Islet of Langerhans (tissue), 1 donor: ENCODE measurements around the gene AFDN.

ENCODE experiments used
- FAIRE-seq: peaks from one replicate; lab custom pipeline; 2011; peaks lifted over from hg19 to GRCh38; lab: Jason Lieb, UNC

Gene AFDN

GRCh38 chr6:167840160-167840525, 13.4 kb downstream of the AFDN start:
- no peak for FAIRE-seq

- FAIRE-seq = no peak
These were observed 13.9 kb downstream of the AFDN start for GRCh38 chr6:167840526-167841179.

DNA sequence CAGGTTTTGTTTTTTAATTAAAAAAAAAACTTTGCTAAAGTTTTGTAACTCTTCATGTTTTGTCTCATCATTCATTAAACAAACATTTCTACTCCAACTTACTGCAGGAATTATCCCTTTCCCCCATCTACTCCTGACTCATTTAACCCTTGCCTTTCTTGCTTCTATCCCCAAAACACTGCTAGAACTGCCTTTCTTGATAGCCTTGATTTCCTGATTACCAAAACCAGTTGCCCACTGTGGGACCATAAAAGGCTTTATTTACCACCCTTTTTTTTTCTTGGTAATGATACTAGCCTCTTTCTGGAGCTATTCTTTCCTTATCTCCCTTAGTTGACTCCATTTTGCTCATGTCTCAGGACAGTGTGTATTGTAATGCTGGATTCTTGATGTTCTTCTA, 15.3 kb downstream of the AFDN start:
- FAIRE-seq = no peak

DNA sequence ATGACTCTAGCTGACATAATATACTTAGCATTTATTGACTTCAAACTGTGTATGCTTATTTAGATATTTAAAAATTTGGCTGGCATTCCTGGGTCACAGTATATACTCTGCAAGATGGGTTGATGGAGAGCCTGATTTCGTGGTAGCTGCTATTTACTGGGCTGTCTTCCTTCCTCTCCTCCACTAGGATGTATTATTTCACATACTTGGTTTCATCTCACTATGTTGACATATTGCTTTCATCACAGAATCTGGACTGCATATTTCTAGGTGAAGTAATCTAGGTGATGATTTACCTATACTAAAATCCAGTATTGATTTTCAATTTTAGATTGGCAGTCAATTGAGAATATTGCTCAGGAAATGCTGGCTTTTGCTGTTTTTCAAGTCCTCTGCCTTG, 15.7 kb downstream of the AFDN start:
- no peak for FAIRE-seq

DNA sequence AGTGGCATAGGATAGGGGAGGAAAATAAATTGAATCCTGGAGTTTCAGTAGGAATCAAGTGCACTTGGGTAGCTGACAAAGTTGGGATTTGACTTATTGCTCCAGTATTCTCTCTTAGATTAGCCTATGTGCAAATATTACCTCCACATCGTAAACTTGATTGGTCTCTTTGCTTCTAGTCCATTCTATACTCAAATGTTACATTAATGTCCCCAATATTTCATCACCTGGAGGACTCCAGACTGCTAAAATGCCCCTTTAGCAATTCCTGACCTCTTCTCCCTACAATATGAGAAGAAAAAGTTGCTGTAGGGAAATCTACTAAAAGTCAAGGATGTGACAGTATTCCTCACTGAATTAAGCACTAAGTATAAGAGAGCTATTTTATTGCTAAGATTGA, 16.3 kb downstream of the AFDN start:
- no peak for FAIRE-seq

DNA sequence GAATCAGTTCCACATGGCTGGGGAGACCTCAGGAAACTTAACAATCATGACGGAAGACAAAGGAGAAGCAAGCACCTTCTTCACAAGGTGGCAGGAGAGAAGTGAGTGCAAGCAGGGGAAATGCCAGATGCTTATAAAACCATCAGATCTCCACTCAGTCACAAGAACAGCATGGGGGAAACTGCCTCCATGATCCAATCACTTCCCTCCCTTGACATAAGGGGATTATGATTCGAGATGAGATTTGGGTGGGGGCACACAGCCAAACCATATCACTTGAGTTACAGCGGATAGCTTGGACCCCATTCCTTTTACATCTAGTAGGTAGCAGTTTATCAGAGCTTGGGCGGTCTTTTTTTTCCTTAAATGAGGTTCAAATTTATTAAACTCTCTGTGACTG, 19.1 kb downstream of the AFDN start:
- FAIRE-seq = no peak

GRCh38 chr6:167846997-167847606, 20.4 kb downstream of the AFDN start:
- FAIRE-seq = no peak

- no peak for FAIRE-seq
These were observed 21.2 kb downstream of the AFDN start for GRCh38 chr6:167847936-167848335.

GRCh38 chr6:167848783-167849182, 22.1 kb downstream of the AFDN start:
- no peak for FAIRE-seq

- FAIRE-seq = no peak
These were observed 23.2 kb downstream of the AFDN start for GRCh38 chr6:167849846-167850459.

GRCh38 chr6:167850782-167851181, 24.1 kb downstream of the AFDN start:
- no peak for FAIRE-seq

GRCh38 chr6:167851370-167851952, 24.8 kb downstream of the AFDN start:
- no peak for FAIRE-seq

DNA sequence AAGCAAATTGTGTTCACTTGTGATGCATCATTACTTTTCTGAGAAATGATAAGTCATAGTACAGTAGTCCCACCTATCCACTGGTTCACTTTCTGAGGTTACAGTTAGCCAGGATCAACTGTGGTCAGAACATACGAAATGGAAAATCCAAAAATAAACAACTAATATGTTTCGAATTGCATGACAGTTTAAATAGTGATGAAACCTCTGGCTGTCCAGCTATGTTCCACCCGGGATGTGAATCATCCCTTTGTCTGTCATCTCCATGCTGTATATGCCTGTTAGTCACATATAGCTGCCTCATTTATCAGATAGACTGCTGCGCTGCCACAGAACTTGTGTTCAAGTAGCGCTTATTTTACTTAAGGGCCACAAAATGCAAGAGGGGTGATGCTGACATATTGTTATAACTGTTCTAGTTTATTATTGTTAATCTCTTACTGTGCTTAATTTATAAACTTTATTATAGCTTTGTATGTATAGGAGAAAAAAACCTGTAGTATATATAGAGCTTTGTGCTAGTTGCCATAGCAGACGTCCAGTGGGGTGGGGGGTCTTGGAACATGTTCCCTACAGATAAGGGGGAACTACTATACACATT, 29.2 kb downstream of the AFDN start:
- FAIRE-seq = peak; percentile 56

DNA sequence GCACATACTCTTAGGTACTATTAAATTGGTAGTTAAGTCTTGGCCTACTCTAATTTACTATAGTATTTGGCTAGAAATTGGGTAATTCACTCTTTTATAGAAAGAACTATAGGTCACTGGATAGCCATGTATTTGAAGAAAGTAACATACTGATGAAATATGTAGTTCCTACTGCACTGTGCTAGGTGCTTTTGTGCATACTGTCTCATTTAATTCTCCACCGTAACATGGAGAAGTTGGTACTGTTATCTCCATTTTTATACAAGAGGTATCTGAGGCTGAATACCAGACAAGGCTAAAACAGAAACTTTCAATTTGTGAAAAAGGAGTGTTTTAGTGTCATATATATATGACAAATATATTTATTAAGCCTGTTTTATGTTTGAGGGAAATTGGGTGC, 29.8 kb downstream of the AFDN start:
- no peak for FAIRE-seq

- peak; percentile 9 for FAIRE-seq
These were observed 30.4 kb downstream of the AFDN start for GRCh38 chr6:167856999-167857660.

GRCh38 chr6:167858086-167858591, 31.4 kb downstream of the AFDN start:
- FAIRE-seq = peak; percentile 58

- peak; percentile 60 for FAIRE-seq
These were observed 32.3 kb downstream of the AFDN start for GRCh38 chr6:167858842-167859664.

GRCh38 chr6:167860550-167861226, 34.0 kb downstream of the AFDN start:
- no peak for FAIRE-seq

DNA sequence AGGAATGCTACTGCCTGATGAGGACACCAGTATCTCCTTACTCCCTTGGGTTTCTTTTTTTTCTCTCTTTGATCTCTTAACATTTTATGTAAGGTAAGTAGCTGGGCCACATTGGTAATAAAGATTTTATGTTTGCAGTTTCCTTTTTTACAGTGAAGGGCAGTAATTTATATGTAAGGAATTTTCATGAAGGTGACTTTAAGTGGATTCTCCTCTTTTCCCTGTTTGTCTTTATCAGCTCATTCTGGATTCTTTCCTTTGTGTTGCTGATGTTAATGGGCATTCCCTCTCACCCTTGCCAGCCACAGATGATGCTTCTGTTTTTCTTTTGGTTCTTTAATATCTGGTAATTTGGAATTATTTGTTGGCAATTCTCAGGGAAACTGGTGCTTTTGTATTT, 34.7 kb downstream of the AFDN start:
- no peak for FAIRE-seq

DNA sequence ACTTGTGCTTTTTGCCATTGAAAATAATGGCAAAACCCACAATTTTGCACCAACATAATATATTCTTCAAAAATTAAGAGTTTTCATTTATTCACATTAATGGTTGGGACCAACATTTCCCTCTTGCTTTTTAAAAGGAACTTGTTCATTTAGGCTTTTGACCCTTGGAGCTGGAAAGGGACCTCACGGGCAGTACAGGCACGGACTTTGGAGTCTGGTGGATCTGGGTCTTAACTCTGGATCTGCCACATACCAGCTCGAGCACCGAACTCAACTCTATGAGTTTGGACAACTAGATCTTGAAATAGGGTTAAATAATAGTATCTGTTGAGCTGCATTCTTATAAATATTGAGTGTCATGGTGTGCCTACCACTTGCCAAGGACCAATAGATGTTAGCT, 37.2 kb downstream of the AFDN start:
- no peak for FAIRE-seq

DNA sequence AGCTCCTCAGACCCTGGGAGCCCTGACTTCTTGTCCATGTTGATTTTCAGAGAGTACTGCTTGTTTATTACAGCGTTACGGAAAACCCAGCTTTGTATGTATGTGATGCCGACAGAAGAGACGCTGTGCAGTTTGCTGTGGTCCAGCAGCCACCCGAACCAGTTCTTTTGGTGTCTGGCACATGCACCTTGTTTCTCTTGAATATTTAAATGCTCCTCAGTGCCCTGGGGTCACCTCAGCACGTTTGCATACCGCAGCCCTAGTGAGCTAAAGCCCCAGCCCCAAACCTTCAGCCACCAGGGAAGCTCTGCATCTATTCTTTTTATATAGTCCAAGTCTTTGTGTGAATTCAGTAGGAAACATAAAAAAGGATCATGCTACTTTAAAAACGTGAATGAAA, 39.9 kb downstream of the AFDN start:
- no peak for FAIRE-seq
